Colonic mucosa (tissue), 4 donors: ENCODE results near the gene OR5L2. TPM values are rescaled to one million over a fixed set of nuclear protein-coding genes. Genes with fewer than 3 reads are reported as not detected.

Source experiments
- DNase-seq: peaks from one replicate; pipeline ENCODE4 v3.0.0-alpha.2; 2020
- H3K27ac ChIP-seq: fragments of 200-600 bp; one replicate; pipeline ENCODE4 v1.8.0; 2021
- H3K27me3 ChIP-seq: fragments of 200-600 bp; one replicate; pipeline ENCODE4 v1.8.0; 2021
- H3K36me3 ChIP-seq: fragments of 200-600 bp; one replicate; pipeline ENCODE4 v1.8.0; 2021
- H3K4me1 ChIP-seq: fragments of 200-600 bp; one replicate; pipeline ENCODE4 v1.8.0; 2021; ENCODE audit warnings: mild to moderate bottlenecking
- H3K4me3 ChIP-seq: fragments of 200-600 bp; one replicate; pipeline ENCODE4 v1.8.0; 2021
- H3K9ac ChIP-seq, 2 donors: one replicate each; pipeline ENCODE4 v1.7.0; 2013; ENCODE audit warnings: control low read depth in 2 of 2, low read depth in 2 of 2, low read length in 2 of 2
- H3K9me3 ChIP-seq: fragments of 200-600 bp; one replicate; pipeline ENCODE4 v1.8.0; 2021
- CTCF ChIP-seq: fragments of 200-600 bp; IDR thresholded peaks from one replicate; pipeline ENCODE4 v1.8.0; 2022; ENCODE audit warnings: antibody characterized with exemption, mild to moderate bottlenecking
- intact Hi-C: fragments of 100-400 bp; cut with DNase I; formaldehyde crosslinking; loops from one replicate; pipeline ENCODE4 v1.14.1; 2022
- total RNA-seq, 2 donors: library from RNA; stranded (reverse); fragmentation: NEBNext Ultra II Directional in 1 of 2; extraction: Animal tissue kit (Norgen Biotek cat#: 25700) in 1 of 2; gene quantifications; one replicate each; pipeline ENCODE4 v1.2.1, GENCODE V29; 2021
- donor health status: healthy.
- donor health status: DM: no; HTN: no; CAD: no.
- donor health status: DM: no; HTN: no; CAD: no.

Gene OR5L2
- total RNA-seq, 2 donors from 2014 or later: not detected

DNA sequence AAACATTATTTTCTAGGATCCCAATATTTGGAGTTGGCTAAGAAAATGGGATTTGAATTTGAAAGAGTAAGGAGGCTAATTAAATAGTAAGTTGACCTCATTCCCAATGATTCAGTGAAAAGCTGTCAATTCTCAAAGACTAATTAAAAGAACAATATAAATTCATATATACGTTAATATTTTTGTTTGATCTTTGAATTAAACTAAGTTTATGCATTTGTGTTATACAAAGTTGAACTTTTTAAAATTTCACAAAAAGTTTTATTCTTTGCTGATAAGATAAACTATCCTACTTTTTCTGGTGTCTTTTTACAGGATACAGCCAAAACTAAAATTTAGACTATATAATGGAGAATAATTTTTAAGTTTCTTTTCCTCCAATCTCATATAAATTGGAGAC is 16.0 kb upstream of the OR5L2 start, which contains the start of gene OR5L1:
TSS of gene OR5L1 (plus strand) at position 301 of the 400 bp plus-strand sequence. CDS start 100 bp downstream, outside the sequence.
- Histone ChIP-seq H3K9me3 (no peaks in the 10 kb centered on the region), H3K9ac (no peak within 1 kb of the TSS), H3K4me3 (no peak within 1 kb of the TSS), H3K27me3 (no peaks in the 10 kb centered on the region), H3K27ac (no peak within 1 kb of the TSS), H3K4me1 (no peaks in the 10 kb centered on the region), H3K36me3 (no peaks in the 10 kb centered on the region)
- no peak for TF ChIP-seq CTCF
- intact Hi-C loops: no loop called here
- no peak for DNase-seq

GRCh38 chr11:55819330-55819729 is 7.7 kb upstream of the OR5L2 start, which contains the start of gene OR5D18:
Gene OR5D18 (plus strand): TSS chr11:55819630. CDS start chr11:55819630, 0 bp downstream.
- no peak for DNase-seq
- Histone ChIP-seq H3K9ac (no peak within 1 kb of the TSS), H3K9me3 (no peaks in the 10 kb centered on the region), H3K4me3 (no peak within 1 kb of the TSS), H3K27me3 (no peaks in the 10 kb centered on the region), H3K36me3 (no peaks in the 10 kb centered on the region), H3K4me1 (no peaks in the 10 kb centered on the region), H3K27ac (no peak within 1 kb of the TSS)
- intact Hi-C loops: no loop called here
- TF ChIP-seq CTCF: no peak

GRCh38 chr11:55838452-55838851 is 11.4 kb downstream of the OR5L2 start, which contains the start of gene OR5D16:
Gene OR5D16 (plus strand): TSS chr11:55838752. CDS start chr11:55838752, 0 bp downstream.
- Histone ChIP-seq H3K9ac (no peak within 1 kb of the TSS), H3K9me3 (no peaks in the 10 kb centered on the region), H3K4me3 (no peak within 1 kb of the TSS), H3K36me3 (no peaks in the 10 kb centered on the region), H3K27me3 (no peaks in the 10 kb centered on the region), H3K27ac (no peak within 1 kb of the TSS), H3K4me1 (no peaks in the 10 kb centered on the region)
- intact Hi-C loops: no loop called here
- DNase-seq: no peak
- no peak for TF ChIP-seq CTCF

GRCh38 chr11:55847453-55847852 is 20.4 kb downstream of the OR5L2 start:
- H3K4me1 ChIP-seq: no peaks in the 10 kb centered on the region
- no peaks in the 10 kb centered on the region for H3K9me3 ChIP-seq
- intact Hi-C loops: no loop called here
- H3K4me3 ChIP-seq: no peak overlapping the region
- H3K27me3 ChIP-seq: no peaks in the 10 kb centered on the region
- DNase-seq: no peak
- TF ChIP-seq CTCF: no peak
- no peaks in the 10 kb centered on the region for H3K36me3 ChIP-seq
- no peak overlapping the region for H3K9ac ChIP-seq
- H3K27ac ChIP-seq: no peak overlapping the region

GRCh38 chr11:55849037-55849436 is 22.0 kb downstream of the OR5L2 start:
- TF ChIP-seq CTCF: no peak
- no peak overlapping the region for H3K9ac ChIP-seq
- no peaks in the 10 kb centered on the region for H3K4me1 ChIP-seq
- H3K9me3 ChIP-seq: no peaks in the 10 kb centered on the region
- H3K27ac ChIP-seq: no peak overlapping the region
- no peak overlapping the region for H3K4me3 ChIP-seq
- no peaks in the 10 kb centered on the region for H3K27me3 ChIP-seq
- DNase-seq: no peak
- H3K36me3 ChIP-seq: no peaks in the 10 kb centered on the region
- intact Hi-C loops: no loop called here
